ENCODE results near the gene KRT26.
"Not testable (repeated sequence)": the region's sequence is repeated elsewhere in the genome, so short reads cannot be mapped to it uniquely, and the experiment has no call there.

The KRT26 gene

GRCh38 chr17:40772101-40772500, at the start of gene KRT26:
Gene KRT26, minus strand, starts transcription at chr17:40772201. Its CDS starts 88 bp downstream, at chr17:40772113.
- Histone ChIP-seq H3K27me3 (ENCODE audit: control insufficient read depth, insufficient read depth, low read length) (peaks cover 8% of the 10 kb centered on the region; the same call in 1 of the 2 replicates), H3K4me1 (ENCODE audit: control insufficient read depth, insufficient read depth, low read length) (no peaks in the 10 kb centered on the region), H3K9ac (ENCODE audit: low read length) (no peak within 1 kb of the TSS), H3K4me3 (ENCODE audit: low read depth, low read length) (no peak within 1 kb of the TSS), H3K9me3 (ENCODE audit: control insufficient read depth, insufficient read depth, low read depth, low read length) (no peaks in the 10 kb centered on the region), H3K36me3 (ENCODE audit: control insufficient read depth, insufficient read depth, low read length) (no peaks in the 10 kb centered on the region), H3K27ac (ENCODE audit: low read depth, low read length) (no peak within 1 kb of the TSS)

DNA sequence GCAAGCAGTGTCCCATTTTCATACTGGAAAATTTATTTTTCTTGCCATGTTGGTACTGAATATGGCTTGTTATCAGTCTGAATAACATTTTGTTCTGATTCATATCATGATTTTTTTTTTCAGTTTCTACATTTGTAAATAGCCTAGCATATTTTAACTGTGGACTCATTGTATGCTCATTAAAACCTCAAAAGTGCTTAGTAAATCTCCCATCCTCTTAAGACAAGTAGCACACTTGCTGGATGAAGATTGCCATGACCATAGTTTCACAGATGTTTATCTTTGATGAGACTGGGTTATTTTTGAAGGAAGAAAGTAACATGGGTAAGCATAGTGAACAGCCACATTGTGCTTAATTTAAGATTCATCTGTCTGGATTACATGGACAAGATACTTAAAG, 49.5 kb upstream of the KRT26 start:
- no peak overlapping the region for H3K27ac ChIP-seq (ENCODE audit: low read depth, low read length)
- no peak overlapping the region for H3K4me3 ChIP-seq (ENCODE audit: low read depth, low read length)
- peaks cover 7% of the 10 kb centered on the region; the same call in 1 of the 2 replicates for H3K36me3 ChIP-seq (ENCODE audit: control insufficient read depth, insufficient read depth, low read length)
- no peaks in the 10 kb centered on the region for H3K9me3 ChIP-seq (ENCODE audit: control insufficient read depth, insufficient read depth, low read depth, low read length)
- H3K9ac ChIP-seq (ENCODE audit: low read length), result no peak overlapping the region
- no peaks in the 10 kb centered on the region for H3K4me1 ChIP-seq (ENCODE audit: control insufficient read depth, insufficient read depth, low read length)
- H3K27me3 ChIP-seq (ENCODE audit: control insufficient read depth, insufficient read depth, low read length), result peaks cover 38% of the 10 kb centered on the region

DNA sequence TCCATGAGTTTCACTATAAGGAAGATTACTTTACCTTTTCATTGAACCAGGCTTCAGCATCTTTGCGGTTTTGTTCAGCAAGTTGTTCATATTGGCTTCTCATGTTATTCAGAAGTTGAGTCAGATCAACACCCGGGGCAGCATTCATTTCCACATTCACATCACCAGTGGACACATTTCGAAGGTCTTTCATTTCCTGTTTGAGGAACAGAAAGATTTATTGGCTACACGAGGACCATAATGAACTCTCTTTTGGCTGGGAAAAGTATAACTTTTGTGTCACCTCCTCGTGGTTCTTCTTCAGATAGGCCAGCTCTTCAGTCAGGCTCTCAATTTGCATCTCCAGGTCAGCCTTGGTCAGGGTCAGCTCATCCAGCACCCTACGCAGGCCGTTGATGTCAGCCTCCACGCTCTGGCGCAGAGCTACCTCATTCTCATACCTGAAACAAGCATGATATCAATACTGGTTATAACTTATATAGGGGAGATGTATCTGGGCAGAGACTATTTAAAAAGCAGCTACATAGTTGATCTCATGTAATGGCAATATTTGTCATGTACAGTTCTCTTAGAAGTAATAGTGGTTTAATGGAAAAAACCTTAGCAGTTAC, 48.3 kb upstream of the KRT26 start:
- H3K9me3 ChIP-seq (ENCODE audit: control insufficient read depth, insufficient read depth, low read depth, low read length), result no peaks in the 10 kb centered on the region
- no peak overlapping the region for H3K4me3 ChIP-seq (ENCODE audit: low read depth, low read length)
- H3K27ac ChIP-seq (ENCODE audit: low read depth, low read length), result no peak overlapping the region
- peaks cover 7% of the 10 kb centered on the region; the same call in 1 of the 2 replicates for H3K36me3 ChIP-seq (ENCODE audit: control insufficient read depth, insufficient read depth, low read length)
- peaks cover 26% of the 10 kb centered on the region for H3K27me3 ChIP-seq (ENCODE audit: control insufficient read depth, insufficient read depth, low read length)
- no peaks in the 10 kb centered on the region for H3K4me1 ChIP-seq (ENCODE audit: control insufficient read depth, insufficient read depth, low read length)
- no peak overlapping the region for H3K9ac ChIP-seq (ENCODE audit: low read length)

DNA sequence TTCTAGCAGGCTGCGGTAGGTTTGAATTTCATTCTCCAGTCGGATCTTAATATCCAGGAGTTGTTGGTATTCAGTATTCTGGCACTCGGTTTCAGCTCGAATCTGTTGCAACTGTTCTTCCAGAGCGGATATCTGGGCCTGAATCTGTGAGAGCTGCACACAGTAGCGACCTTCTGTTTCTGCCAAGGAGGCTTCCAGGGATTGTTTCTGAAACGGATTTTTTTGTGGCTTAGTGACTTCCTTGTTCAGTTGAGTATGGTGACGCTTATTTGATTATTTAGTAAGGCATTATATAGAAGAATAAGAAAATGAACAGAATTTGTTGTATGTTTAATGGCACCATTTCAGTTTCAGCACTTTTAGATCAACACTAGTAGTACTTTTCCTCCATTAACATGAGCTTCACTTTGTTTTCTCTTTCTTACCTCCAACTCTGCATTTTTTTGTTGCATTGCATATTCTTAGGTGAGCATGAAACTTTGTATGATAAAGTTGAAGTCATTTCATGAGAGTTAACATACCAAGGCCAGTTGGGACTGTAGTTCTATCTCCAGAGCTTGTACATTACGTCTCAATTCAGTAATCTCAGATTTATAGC, 47.6 kb upstream of the KRT26 start:
- H3K4me1 ChIP-seq (ENCODE audit: control insufficient read depth, insufficient read depth, low read length), result no peaks in the 10 kb centered on the region
- H3K9me3 ChIP-seq (ENCODE audit: control insufficient read depth, insufficient read depth, low read depth, low read length), result no peaks in the 10 kb centered on the region
- H3K27me3 ChIP-seq (ENCODE audit: control insufficient read depth, insufficient read depth, low read length), result peaks cover 26% of the 10 kb centered on the region
- no peak overlapping the region for H3K27ac ChIP-seq (ENCODE audit: low read depth, low read length)
- H3K4me3 ChIP-seq (ENCODE audit: low read depth, low read length), result peak overlapping the region; percentile 86
- H3K9ac ChIP-seq (ENCODE audit: low read length), result no peak overlapping the region
- peaks cover 7% of the 10 kb centered on the region; the same call in 1 of the 2 replicates for H3K36me3 ChIP-seq (ENCODE audit: control insufficient read depth, insufficient read depth, low read length)

DNA sequence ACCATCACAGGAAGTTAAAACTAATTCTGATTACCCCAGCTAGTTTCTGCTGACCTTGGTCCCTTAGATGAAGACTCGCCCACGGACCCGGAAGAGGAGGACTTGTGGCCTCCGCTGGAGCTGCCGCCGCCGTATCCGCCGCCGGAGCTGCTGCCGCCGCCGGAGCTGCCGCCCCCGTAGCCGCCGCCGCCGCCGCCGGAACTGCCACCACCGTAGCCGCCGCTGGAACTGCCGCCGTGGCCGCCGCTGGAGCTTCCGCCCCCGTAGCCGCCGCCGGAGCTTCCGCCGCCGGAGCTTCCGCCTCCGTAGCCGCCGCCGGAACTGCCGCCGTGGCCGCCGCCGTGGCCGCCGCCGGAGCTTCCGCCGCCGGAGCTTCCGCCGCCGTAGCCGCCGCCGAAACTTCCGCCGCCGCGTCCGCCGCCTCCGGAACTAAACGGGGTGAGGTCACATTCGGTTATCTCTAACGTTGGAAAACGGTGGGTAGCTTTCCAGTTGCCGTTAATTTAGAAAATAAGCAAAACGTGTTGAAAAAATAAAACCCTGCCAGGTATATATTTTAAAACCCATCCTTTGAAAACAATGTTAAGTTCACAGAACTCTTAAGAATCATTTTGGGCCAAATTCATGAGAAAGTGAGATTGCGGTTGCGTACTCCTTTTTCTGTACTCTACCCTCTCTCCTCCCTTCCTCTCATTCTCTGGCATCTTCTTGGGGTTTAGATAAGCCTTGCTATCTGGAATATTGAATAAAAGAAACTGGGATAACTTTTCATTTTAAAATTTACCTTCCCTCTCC, 46.9 kb upstream of the KRT26 start:
- Histone ChIP-seq H3K27ac (ENCODE audit: low read depth, low read length) (peak overlapping the region; percentile 48; the same call in 1 of the 2 replicates), H3K9me3 (ENCODE audit: control insufficient read depth, insufficient read depth, low read depth, low read length) (no peaks in the 10 kb centered on the region), H3K36me3 (ENCODE audit: control insufficient read depth, insufficient read depth, low read length) (peaks cover 7% of the 10 kb centered on the region; the same call in 1 of the 2 replicates), H3K27me3 (ENCODE audit: control insufficient read depth, insufficient read depth, low read length) (peaks cover 23% of the 10 kb centered on the region), H3K4me1 (ENCODE audit: control insufficient read depth, insufficient read depth, low read length) (no peaks in the 10 kb centered on the region), H3K9ac (ENCODE audit: low read length) (peak overlapping the region; percentile 60), H3K4me3 (ENCODE audit: low read depth, low read length) (peak overlapping the region; percentile 86)

GRCh38 chr17:40818343-40818732, 46.3 kb upstream of the KRT26 start:
- Histone ChIP-seq H3K27me3 (ENCODE audit: control insufficient read depth, insufficient read depth, low read length) (peaks cover 27% of the 10 kb centered on the region), H3K36me3 (ENCODE audit: control insufficient read depth, insufficient read depth, low read length) (peaks cover 7% of the 10 kb centered on the region; the same call in 1 of the 2 replicates), H3K4me3 (ENCODE audit: low read depth, low read length) (peak overlapping the region; percentile 80), H3K4me1 (ENCODE audit: control insufficient read depth, insufficient read depth, low read length) (no peaks in the 10 kb centered on the region), H3K9me3 (ENCODE audit: control insufficient read depth, insufficient read depth, low read depth, low read length) (no peaks in the 10 kb centered on the region), H3K9ac (ENCODE audit: low read length) (peak overlapping the region; percentile 60), H3K27ac (ENCODE audit: low read depth, low read length) (peak overlapping the region; percentile 48; the same call in 1 of the 2 replicates)

DNA sequence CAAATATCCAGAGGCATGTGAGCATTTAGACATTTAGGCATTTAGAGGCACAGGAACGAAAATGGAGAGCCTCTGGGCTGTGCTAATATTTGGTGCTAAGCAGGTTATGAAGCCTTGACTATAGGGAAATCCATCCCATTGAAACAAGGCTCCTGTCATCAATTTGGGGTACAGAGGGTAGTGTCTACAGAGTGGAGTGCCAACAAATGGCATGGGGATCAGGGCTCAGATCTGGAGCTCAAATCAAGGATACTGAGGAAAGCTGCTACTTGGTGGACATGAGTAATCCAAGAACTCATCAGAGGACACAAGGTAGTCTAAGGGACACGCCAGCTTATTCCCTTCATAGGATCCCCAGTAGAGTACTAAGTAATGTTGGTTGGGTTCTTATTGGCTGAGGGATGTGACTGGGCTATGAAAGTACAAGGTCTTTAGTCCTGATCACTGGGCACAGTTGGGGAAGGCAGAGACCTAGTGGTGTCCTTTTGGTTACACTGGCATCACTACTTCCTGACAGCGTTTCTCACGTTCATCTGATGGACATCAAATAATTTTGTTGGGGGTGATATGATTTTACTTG, 45.2 kb upstream of the KRT26 start:
- H3K27ac ChIP-seq (ENCODE audit: low read depth, low read length), result no peak overlapping the region
- H3K4me3 ChIP-seq (ENCODE audit: low read depth, low read length), result peak overlapping the region; percentile 25; the same call in 1 of the 2 replicates
- peaks cover 31% of the 10 kb centered on the region for H3K27me3 ChIP-seq (ENCODE audit: control insufficient read depth, insufficient read depth, low read length)
- H3K4me1 ChIP-seq (ENCODE audit: control insufficient read depth, insufficient read depth, low read length), result no peaks in the 10 kb centered on the region
- no peak overlapping the region for H3K9ac ChIP-seq (ENCODE audit: low read length)
- H3K9me3 ChIP-seq (ENCODE audit: control insufficient read depth, insufficient read depth, low read depth, low read length), result no peaks in the 10 kb centered on the region
- peaks cover 7% of the 10 kb centered on the region; the same call in 1 of the 2 replicates for H3K36me3 ChIP-seq (ENCODE audit: control insufficient read depth, insufficient read depth, low read length)

- peaks cover 7% of the 10 kb centered on the region; the same call in 1 of the 2 replicates for H3K36me3 ChIP-seq (ENCODE audit: control insufficient read depth, insufficient read depth, low read length)
- H3K9me3 ChIP-seq (ENCODE audit: control insufficient read depth, insufficient read depth, low read depth, low read length), result no peaks in the 10 kb centered on the region
- H3K9ac ChIP-seq (ENCODE audit: low read length), result no peak overlapping the region
- no peak overlapping the region for H3K27ac ChIP-seq (ENCODE audit: low read depth, low read length)
- no peaks in the 10 kb centered on the region for H3K4me1 ChIP-seq (ENCODE audit: control insufficient read depth, insufficient read depth, low read length)
- H3K4me3 ChIP-seq (ENCODE audit: low read depth, low read length), result no peak overlapping the region
- peaks cover 33% of the 10 kb centered on the region for H3K27me3 ChIP-seq (ENCODE audit: control insufficient read depth, insufficient read depth, low read length)
Measured at GRCh38 chr17:40816569-40816968, 44.6 kb upstream of the KRT26 start.

- no peak overlapping the region for H3K4me3 ChIP-seq (ENCODE audit: low read depth, low read length)
- peaks cover 7% of the 10 kb centered on the region; the same call in 1 of the 2 replicates for H3K36me3 ChIP-seq (ENCODE audit: control insufficient read depth, insufficient read depth, low read length)
- no peak overlapping the region for H3K27ac ChIP-seq (ENCODE audit: low read depth, low read length)
- no peak overlapping the region for H3K9ac ChIP-seq (ENCODE audit: low read length)
- H3K9me3 ChIP-seq (ENCODE audit: control insufficient read depth, insufficient read depth, low read depth, low read length), result no peaks in the 10 kb centered on the region
- peaks cover 39% of the 10 kb centered on the region for H3K27me3 ChIP-seq (ENCODE audit: control insufficient read depth, insufficient read depth, low read length)
- H3K4me1 ChIP-seq (ENCODE audit: control insufficient read depth, insufficient read depth, low read length), result no peaks in the 10 kb centered on the region
Measured at GRCh38 chr17:40815381-40815780, 43.4 kb upstream of the KRT26 start.

DNA sequence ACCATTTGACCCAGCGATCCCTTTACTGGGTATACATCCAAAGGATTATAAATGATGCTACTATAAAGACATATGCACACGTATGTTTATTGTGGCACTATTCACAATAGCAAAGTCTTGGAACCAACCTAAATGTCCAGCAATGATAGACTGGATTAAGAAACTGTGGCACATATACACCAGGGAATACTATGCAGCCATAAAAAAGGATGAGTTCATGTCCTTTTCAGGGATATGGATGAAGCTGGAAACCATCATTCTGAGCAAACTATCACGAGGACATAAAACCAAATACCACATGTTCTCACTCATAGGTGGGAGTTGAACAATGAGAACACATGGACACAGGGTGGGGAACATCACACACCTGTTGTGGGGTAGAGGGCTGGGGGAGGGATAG, 42.7 kb upstream of the KRT26 start:
- peaks cover 43% of the 10 kb centered on the region for H3K27me3 ChIP-seq (ENCODE audit: control insufficient read depth, insufficient read depth, low read length)

More for the DNA sequence above, 42.7 kb upstream of the KRT26 start:
- not testable (repeated sequence) for H3K9ac ChIP-seq (ENCODE audit: low read length); H3K4me3 ChIP-seq (ENCODE audit: low read depth, low read length); H3K4me1 ChIP-seq (ENCODE audit: control insufficient read depth, insufficient read depth, low read length); H3K27ac ChIP-seq (ENCODE audit: low read depth, low read length); H3K9me3 ChIP-seq (ENCODE audit: control insufficient read depth, insufficient read depth, low read depth, low read length); H3K36me3 ChIP-seq (ENCODE audit: control insufficient read depth, insufficient read depth, low read length)
